Measurements from ENCODE around the gene NACA2.

The NACA2 gene

DNA sequence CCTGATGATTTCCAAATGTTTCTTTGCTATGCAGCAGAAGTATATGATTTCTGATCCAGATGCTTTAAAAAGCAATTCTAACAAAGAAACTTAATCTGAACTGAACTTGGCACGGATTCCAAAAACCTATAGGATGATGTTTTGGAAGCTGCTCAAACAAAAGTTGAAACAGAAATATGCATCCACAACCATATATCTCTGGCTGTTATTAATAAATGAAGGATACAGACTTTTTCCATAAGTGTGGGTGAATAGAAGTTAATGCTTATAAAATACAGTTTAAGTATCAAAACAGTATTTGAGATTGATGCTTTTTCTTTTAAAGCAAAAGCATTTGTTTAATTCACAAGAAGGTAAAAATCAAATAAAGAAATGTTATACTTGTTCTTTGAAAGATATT, 27.9 kb upstream of the NACA2 start:
- H3K4me3 ChIP-seq (ENCODE audit: low read length), result no peak overlapping the region
- TF ChIP-seq ZNF274 (IDR thresholded peaks at IDR 0.05; ENCODE audit: low read depth, low read length), result no peak

DNA sequence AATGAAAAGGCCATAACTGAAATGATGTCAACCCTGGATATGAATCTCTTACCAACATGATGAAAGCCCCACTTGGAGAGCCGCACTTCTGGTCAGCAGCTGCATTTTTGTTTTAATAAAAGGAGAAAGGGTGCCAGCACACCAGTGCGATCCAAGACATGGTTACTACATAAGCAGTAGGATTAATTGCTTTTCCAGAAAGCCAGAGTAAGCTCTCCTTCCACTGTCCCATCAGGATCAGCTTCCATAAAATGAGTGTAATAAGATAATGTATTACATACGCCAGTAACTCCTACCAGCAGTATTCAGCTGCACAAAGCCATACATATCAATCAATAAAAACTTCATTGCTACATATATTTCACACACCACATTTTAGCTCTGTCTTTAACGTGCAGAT, 26.3 kb upstream of the NACA2 start:
- no peak for TF ChIP-seq ZNF274 (IDR thresholded peaks at IDR 0.05; ENCODE audit: low read depth, low read length)
- no peak overlapping the region for H3K4me3 ChIP-seq (ENCODE audit: low read length)

GRCh38 chr17:61616783-61617182, 25.8 kb upstream of the NACA2 start:
- no peak overlapping the region for H3K4me3 ChIP-seq (ENCODE audit: low read length)

GRCh38 chr17:61614219-61614618, 23.2 kb upstream of the NACA2 start:
- no peak for TF ChIP-seq ZNF274 (IDR thresholded peaks at IDR 0.05; ENCODE audit: low read depth, low read length)
- H3K4me3 ChIP-seq (ENCODE audit: low read length), result no peak overlapping the region

More at GRCh38 chr17:61616783-61617182, 25.8 kb upstream of the NACA2 start:
- no peak for TF ChIP-seq ZNF274 (IDR thresholded peaks at IDR 0.05; ENCODE audit: low read depth, low read length)

- TF ChIP-seq ZNF274 (IDR thresholded peaks at IDR 0.05; ENCODE audit: low read depth, low read length), result no peak
- no peak overlapping the region for H3K4me3 ChIP-seq (ENCODE audit: low read length)
These were observed 20.3 kb upstream of the NACA2 start for GRCh38 chr17:61611323-61611722.

DNA sequence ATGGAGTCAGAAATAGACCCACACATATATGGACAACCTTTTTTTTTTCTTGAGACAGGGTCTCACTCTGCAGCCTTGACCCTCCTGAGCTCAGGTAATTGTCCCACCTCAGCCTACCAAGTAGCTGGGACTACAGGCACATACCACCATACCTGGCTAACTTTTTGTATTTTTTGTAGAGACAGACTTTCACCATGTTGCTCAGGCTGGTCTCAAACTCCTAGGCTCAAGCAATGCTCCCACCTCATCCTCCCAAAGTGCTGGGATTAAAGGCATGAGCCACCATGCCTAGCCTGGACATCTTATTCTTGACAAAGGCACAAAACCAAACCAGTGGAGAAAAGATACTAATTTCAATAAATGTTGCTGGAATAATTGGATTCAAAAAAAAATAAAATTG, 14.7 kb upstream of the NACA2 start:
- TF ChIP-seq ZNF274 (IDR thresholded peaks at IDR 0.05; ENCODE audit: low read depth, low read length), result no peak
- no peak overlapping the region for H3K4me3 ChIP-seq (ENCODE audit: low read length)

DNA sequence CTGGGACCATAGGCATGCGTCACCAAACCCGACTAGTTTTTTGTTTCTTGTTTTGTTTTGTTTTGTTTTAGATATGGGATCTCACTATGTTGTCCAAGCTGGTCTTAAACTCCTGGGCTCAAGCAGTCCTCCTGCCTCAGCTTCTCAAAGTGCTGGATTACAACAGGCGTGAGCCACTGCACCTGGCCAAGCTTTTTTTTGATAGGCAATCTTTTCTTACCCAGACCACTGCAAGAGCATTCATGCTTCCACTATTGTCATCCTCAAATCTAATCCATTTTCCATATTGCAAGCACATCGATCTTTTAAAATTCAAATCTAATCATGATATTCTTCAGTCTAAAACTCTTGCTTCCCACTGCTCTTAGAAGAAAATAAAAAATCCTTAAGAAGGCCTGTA, 10.3 kb upstream of the NACA2 start:
- H3K4me3 ChIP-seq (ENCODE audit: low read length), result no peak overlapping the region
- no peak for TF ChIP-seq ZNF274 (IDR thresholded peaks at IDR 0.05; ENCODE audit: low read depth, low read length)

GRCh38 chr17:61600621-61601020, 9.6 kb upstream of the NACA2 start:
- TF ChIP-seq ZNF274 (IDR thresholded peaks at IDR 0.05; ENCODE audit: low read depth, low read length), result no peak
- no peak overlapping the region for H3K4me3 ChIP-seq (ENCODE audit: low read length)

- TF ChIP-seq ZNF274 (IDR thresholded peaks at IDR 0.05; ENCODE audit: low read depth, low read length), result no peak
- H3K4me3 ChIP-seq (ENCODE audit: low read length), result no peak overlapping the region
These were observed 8.6 kb upstream of the NACA2 start for GRCh38 chr17:61599608-61600007.

DNA sequence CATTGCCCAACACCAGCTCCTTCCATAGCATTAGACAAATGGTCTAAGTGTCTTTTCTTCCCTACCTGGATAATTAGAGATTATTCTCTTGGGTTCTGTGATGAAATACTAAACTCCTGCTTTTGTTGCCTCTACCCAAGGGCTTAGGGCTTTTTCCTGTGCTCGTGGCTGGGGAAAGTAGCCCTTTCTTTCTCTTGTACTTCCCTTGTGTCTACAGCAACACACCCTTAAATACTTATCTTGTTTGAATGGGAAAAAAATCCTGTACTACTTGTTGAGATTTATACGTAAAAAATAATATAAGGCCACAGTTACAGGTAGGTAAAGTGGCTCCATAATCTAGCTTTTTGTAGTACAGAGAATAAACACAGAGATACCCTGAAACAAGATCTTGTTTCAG, 7.0 kb upstream of the NACA2 start:
- no peak for TF ChIP-seq ZNF274 (IDR thresholded peaks at IDR 0.05; ENCODE audit: low read depth, low read length)
- no peak overlapping the region for H3K4me3 ChIP-seq (ENCODE audit: low read length)

DNA sequence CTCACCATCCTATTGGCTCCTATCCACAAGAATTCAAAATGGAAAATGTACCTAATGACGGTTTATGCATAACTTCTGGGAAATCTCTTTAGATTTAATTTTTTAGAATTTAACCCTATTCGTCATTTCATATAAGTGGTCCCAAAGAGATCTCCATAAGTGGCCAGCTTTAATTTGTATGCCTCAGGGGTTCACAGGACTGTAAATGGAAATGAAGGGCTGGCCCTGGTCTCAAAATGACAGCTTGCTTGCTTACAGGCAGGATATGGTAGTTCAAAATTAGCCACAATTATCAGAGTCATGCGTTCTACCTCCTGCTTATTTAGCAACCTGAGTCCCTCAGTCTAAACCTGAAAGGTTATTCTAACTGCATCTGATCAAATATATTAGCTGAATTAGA, 6.6 kb upstream of the NACA2 start:
- H3K4me3 ChIP-seq (ENCODE audit: low read length), result no peak overlapping the region
- TF ChIP-seq ZNF274 (IDR thresholded peaks at IDR 0.05; ENCODE audit: low read depth, low read length), result no peak

GRCh38 chr17:61595418-61596186, 4.6 kb upstream of the NACA2 start:
- no peak overlapping the region for H3K4me3 ChIP-seq (ENCODE audit: low read length)
- TF ChIP-seq ZNF274 (IDR thresholded peaks at IDR 0.05; ENCODE audit: low read depth, low read length), result no peak

DNA sequence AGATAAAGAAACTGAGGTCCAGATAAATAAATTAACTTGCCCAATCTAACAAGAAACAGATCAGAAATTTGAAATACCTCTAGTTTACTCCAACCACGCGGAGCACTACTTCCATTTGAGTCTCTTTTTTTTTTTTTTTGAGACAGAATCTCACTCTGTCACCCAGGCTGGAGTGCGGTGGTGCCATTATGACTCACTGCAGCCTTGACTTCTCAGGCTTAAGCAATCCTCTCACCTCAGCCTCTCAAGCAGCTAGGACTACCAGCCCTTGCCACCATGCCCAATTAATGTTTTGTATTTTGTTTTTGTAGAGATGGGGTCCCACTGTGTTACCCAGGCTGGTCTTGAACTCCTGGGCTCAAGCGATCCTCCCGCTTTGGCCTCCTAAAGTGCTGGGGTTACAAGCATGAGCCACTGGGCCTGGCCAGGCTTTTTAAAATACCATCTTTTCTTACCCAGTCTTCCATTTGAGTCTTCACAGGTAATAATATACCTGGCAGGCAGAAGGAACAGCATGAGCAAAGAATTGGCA, 3.3 kb upstream of the NACA2 start:
- TF ChIP-seq ZNF274 (IDR thresholded peaks at IDR 0.05; ENCODE audit: low read depth, low read length), result no peak
- H3K4me3 ChIP-seq (ENCODE audit: low read length), result no peak overlapping the region

DNA sequence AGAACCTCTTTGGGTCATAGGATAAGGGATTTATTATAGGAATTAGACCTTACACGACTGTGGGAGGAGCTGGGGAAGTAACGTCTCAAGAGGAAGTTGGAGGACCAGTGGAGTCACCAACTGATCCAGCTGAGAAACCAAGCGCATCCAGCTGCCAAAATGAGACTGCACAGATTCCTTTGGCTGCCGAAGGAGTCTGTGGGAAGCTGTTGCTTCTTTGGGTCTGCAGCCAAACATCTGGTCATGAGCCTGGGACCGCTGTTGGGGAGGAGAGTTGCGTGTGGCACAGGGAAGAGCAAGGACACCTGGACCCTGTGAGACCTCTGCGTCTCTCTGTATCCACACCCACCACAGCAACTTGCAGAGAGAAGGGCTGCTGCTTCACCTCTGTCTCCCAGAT, 2.4 kb upstream of the NACA2 start:
- no peak overlapping the region for H3K4me3 ChIP-seq (ENCODE audit: low read length)
- no peak for TF ChIP-seq ZNF274 (IDR thresholded peaks at IDR 0.05; ENCODE audit: low read depth, low read length)

- TF ChIP-seq ZNF274 (IDR thresholded peaks at IDR 0.05; ENCODE audit: low read depth, low read length), result no peak
- no peak overlapping the region for H3K4me3 ChIP-seq (ENCODE audit: low read length)
These were observed 911 bp upstream of the NACA2 start for GRCh38 chr17:61591930-61592329.

- no peak for TF ChIP-seq ZNF274 (IDR thresholded peaks at IDR 0.05; ENCODE audit: low read depth, low read length)
These were observed 1.0 kb downstream of the NACA2 start for GRCh38 chr17:61589990-61590389.

More at GRCh38 chr17:61589990-61590389, 1.0 kb downstream of the NACA2 start:
- no peak overlapping the region for H3K4me3 ChIP-seq (ENCODE audit: low read length)

Measured in GM08714 (cell line).